Karpas-422 (cell line): ENCODE data around the gene CDC42EP4. TPM values are rescaled to one million over a fixed set of nuclear protein-coding genes. Genes with fewer than 3 reads are reported as not detected.

ENCODE experiments used
- DNase-seq: peaks from one replicate; pipeline ENCODE4 v3.0.0-alpha.2; 2015
- H2AFZ ChIP-seq: fragments of 200-600 bp; sonication (generic); 2 replicates; pipeline ENCODE4 v1.6.1; 2014; ENCODE audit warnings: antibody characterized with exemption, low read length, mixed read lengths
- H3K27ac ChIP-seq: fragments of 200-600 bp; sonication (generic); 2 replicates; pipeline ENCODE4 v1.5.1; 2014; ENCODE audit warnings: mild to moderate bottlenecking, low read length, moderate library complexity
- H3K27me3 ChIP-seq: fragments of 200-600 bp; sonication (generic); 2 replicates; pipeline ENCODE4 v1.6.1; 2014; ENCODE audit warnings: low read length, mixed read lengths
- H3K36me3 ChIP-seq: fragments of 200-600 bp; sonication (generic); 2 replicates; pipeline ENCODE4 v1.6.1; 2014; ENCODE audit warnings: low read length, mixed read lengths; ENCODE audit not compliant: insufficient read depth
- H3K4me1 ChIP-seq: fragments of 200-600 bp; sonication (generic); 2 replicates; pipeline ENCODE4 v1.6.1; 2014; ENCODE audit warnings: mild to moderate bottlenecking, low read length, mixed read lengths
- H3K4me2 ChIP-seq: fragments of 200-600 bp; sonication (generic); 2 replicates; pipeline ENCODE4 v1.6.1; 2014; ENCODE audit warnings: low read length, low read depth, mild to moderate bottlenecking; ENCODE audit not compliant: poor library complexity, severe bottlenecking
- H3K4me3 ChIP-seq: fragments of 200-600 bp; sonication (generic); 2 replicates; pipeline ENCODE4 v1.5.1; 2014; ENCODE audit warnings: mild to moderate bottlenecking, antibody characterized with exemption, low read length, mixed read lengths
- H3K79me2 ChIP-seq: fragments of 200-600 bp; sonication (generic); 2 replicates; pipeline ENCODE4 v1.6.1; 2014; ENCODE audit warnings: mild to moderate bottlenecking, low read length, mixed read lengths
- H3K9ac ChIP-seq: fragments of 200-600 bp; sonication (generic); 2 replicates; pipeline ENCODE4 v1.6.0; 2014; ENCODE audit warnings: low read length
- H3K9me2 ChIP-seq: fragments of 200-600 bp; sonication (generic), shearing (Covaris generic); replicated peaks from 2 replicates; pipeline ENCODE4 v1.6.0; 2014; ENCODE audit warnings: mild to moderate bottlenecking, low read length, moderate library complexity; ENCODE audit not compliant: insufficient read depth
- H3K9me3 ChIP-seq: fragments of 300-700, 200-600 bp; sonication (generic); 2 replicates; pipeline ENCODE4 v1.6.1; 2014; ENCODE audit warnings: low read length, mixed read lengths
- H4K20me1 ChIP-seq: fragments of 200-600 bp; sonication (generic); 2 replicates; pipeline ENCODE4 v1.6.1; 2014; ENCODE audit warnings: mild to moderate bottlenecking, antibody characterized with exemption, low read length, low read depth; ENCODE audit not compliant: insufficient read depth
- total RNA-seq: library from RNA; depleted of rRNA; stranded (reverse); fragments of >200 nt; shearing (Covaris generic); gene quantifications from 2 replicates; pipeline ENCODE4 v1.2.3, GENCODE V29; 2014; ENCODE audit warnings: low replicate concordance; rRNA removed

The CDC42EP4 gene
- total RNA-seq, 1 experiment from 2014 or later = not detected

DNA sequence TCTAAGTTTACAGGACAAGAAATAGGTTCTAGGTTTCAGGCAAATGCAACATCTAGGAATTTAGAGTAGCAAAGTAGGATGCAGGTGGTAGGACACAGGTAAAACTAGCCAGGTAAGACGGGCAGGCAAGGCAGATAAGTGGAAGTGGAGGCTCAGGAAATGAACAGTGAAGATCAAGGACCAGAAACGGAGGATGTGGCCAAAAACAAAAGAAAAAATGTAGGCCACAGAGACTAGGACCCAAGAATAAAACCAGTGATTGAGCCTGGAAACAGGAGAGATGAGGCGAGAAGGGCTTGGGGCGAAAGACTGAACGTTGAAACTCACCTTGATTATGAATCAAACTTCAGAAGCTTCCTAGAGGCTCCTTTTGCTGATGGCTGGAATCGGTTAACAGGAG lies 74.1 kb downstream of the CDC42EP4 start:
- Histone ChIP-seq H4K20me1 (no peaks in the 10 kb centered on the region), H2AFZ (no peak overlapping the region), H3K9me3 (no peaks in the 10 kb centered on the region), H3K27me3 (no peaks in the 10 kb centered on the region), H3K9ac (no peak overlapping the region), H3K36me3 (peaks cover 19% of the 10 kb centered on the region; the same call in 1 of the 2 replicates), H3K79me2 (peaks cover 40% of the 10 kb centered on the region), H3K4me1 (peaks cover 28% of the 10 kb centered on the region), H3K4me2 (no peak overlapping the region), H3K4me3 (no peak overlapping the region), H3K27ac (no peak overlapping the region), H3K9me2 (no peaks in the 10 kb centered on the region)
- DNase-seq = no peak

DNA sequence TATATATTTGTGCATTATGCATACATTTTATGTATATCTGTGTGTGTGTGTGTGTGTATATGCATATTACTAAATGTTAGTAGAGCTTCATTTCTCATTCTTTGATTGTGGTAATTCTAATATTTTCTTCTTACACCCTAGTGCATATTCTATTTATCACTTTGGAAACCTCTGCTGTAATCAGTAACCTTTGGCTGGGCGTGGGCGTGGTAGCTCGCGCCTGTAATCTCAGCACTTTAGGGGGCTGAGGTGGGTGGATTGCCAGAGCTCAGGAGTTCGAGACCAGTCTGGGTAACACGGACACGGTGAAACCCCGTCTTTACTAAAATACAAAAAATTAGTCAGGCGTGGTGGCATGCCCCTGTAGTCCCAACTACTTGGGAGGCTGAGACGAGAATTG lies 77.1 kb downstream of the CDC42EP4 start:
- no peak overlapping the region for H3K9ac ChIP-seq
- H3K27ac ChIP-seq = no peak overlapping the region
- H3K79me2 ChIP-seq = peaks cover 60% of the 10 kb centered on the region
- no peaks in the 10 kb centered on the region for H3K9me3 ChIP-seq
- no peak overlapping the region for H2AFZ ChIP-seq
- H3K27me3 ChIP-seq = no peaks in the 10 kb centered on the region
- no peak overlapping the region for H3K4me3 ChIP-seq
- H3K4me2 ChIP-seq = no peak overlapping the region
- peaks cover 39% of the 10 kb centered on the region for H3K4me1 ChIP-seq
- H3K36me3 ChIP-seq = peaks cover 7% of the 10 kb centered on the region; the same call in 1 of the 2 replicates
- no peak for DNase-seq
- H3K9me2 ChIP-seq = no peaks in the 10 kb centered on the region
- H4K20me1 ChIP-seq = peaks cover 9% of the 10 kb centered on the region

Other genes with a start within 250 kb of the CDC42EP4 start
- gene SLC39A11, start 219.3 kb downstream of the CDC42EP4 start, total RNA-seq = 49.6 and 69.7 TPM in 2 replicates
- gene SSTR2, start 147.0 kb downstream of the CDC42EP4 start, total RNA-seq = 20.9 and 25.3 TPM in 2 replicates
- 11.0 and 25.3 TPM in 2 replicates for gene COG1, start 118.9 kb downstream of the CDC42EP4 start, total RNA-seq
- not detected in 2 replicates for gene CPSF4L, start 50.1 kb downstream of the CDC42EP4 start, total RNA-seq